Testis (tissue), 3 donors: ENCODE results near the gene CAV3. TPM values are rescaled to one million over a fixed set of nuclear protein-coding genes. Genes with fewer than 3 reads are reported as not detected.
A peak's percentile ranks its signal among the peaks of the same experiment; 100 is the strongest.

Source experiments
- DNase-seq: peaks from one replicate; pipeline ENCODE4 v3.0.0-alpha.2; 2019
- H3K27ac ChIP-seq, 2 donors: fragments of 200-600 bp; sonication (generic); one replicate each; pipeline ENCODE4 v1.5.1; 2019
- H3K27me3 ChIP-seq: fragments of 200-600 bp; sonication (generic); one replicate; pipeline ENCODE4 v1.5.1; 2019
- H3K36me3 ChIP-seq: fragments of 200-600 bp; sonication (generic); one replicate; pipeline ENCODE4 v1.5.1; 2017; ENCODE audit warnings: low read depth; ENCODE audit errors: missing control alignments
- H3K4me1 ChIP-seq: fragments of 200-600 bp; sonication (generic); one replicate; pipeline ENCODE4 v1.5.1; 2019
- H3K4me3 ChIP-seq, 2 donors: fragments of 200-600 bp; sonication (generic); one replicate each; pipeline ENCODE4 v1.5.1; 2017 to 2019
- H3K9me3 ChIP-seq: fragments of 200-600 bp; sonication (generic); one replicate; pipeline ENCODE4 v1.5.1; 2017
- POLR2A ChIP-seq: fragments of 450-650 bp; IDR thresholded peaks from one replicate; pipeline ENCODE4 v1.6.1; 2017; ENCODE audit warnings: antibody characterized with exemption, mild to moderate bottlenecking, moderate library complexity
- WGBS, 2 donors: methylation state at CpG; one replicate each; pipeline ENCODE4 v1.1.5; 2018; 5-methylcytosine and 5-hydroxymethylcytosine counted together
- intact Hi-C: fragments of 100-400 bp; cut with DNase I; formaldehyde crosslinking; loops from one replicate; pipeline ENCODE4 v1.15.1; 2023; ENCODE audit warnings: low total_unique reads
- polyA plus RNA-seq: library from polyadenylated mRNA; stranded (reverse); fragments of 350-450 nt; fragmentation: Illumina TruSeq; extraction: RNeasy Lipid Tissue Mini Kit (QIAGEN cat#74804); gene quantifications from one replicate; pipeline ENCODE4 v1.2.3, GENCODE V29; 2014; ENCODE audit warnings: low read depth, low replicate concordance; ENCODE audit not compliant: insufficient read depth
- total RNA-seq, 2 donors: library from RNA; depleted of rRNA; stranded (reverse); fragments of >200 nt; gene quantifications; one replicate each; pipeline ENCODE4 v1.2.3, GENCODE V29; 2016
- TF ChIP-seq, protein P1 (sequence below), 3 experiments: fragments of 450-650 bp in 2 of 3; fragments of 200-600 bp in 1 of 3; sonication (generic) in 1 of 3; IDR thresholded peaks; one replicate each; pipeline ENCODE4 v1.5.1; 2016 to 2019; ENCODE audit warnings: antibody characterized with exemption in 3 of 3, mild to moderate bottlenecking in 2 of 3, moderate library complexity in 1 of 3

Gene CAV3
- total and polyA plus RNA-seq, 3 donors from 2014 or later = 1.3 TPM; not detected in 2

DNA sequence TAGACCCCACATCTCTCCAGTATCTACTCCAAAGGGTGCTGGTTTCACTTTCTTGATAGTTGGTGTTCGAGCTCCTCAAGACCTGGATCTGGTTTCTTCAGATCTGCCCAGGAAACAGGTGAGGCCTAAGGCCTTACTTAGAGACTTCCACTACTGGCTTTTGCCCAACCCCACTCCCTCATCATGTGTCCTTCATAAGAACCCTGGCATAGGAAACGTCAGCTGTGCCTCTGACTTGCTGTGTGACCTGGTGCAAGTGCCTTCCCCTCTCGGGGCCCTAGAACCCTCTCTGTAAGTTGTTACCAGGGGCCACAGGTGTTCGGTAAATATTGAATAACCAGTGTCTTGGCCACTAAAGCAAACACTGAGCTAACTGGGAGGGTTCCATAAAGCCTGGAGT lies 31.9 kb downstream of the CAV3 start:
- Histone ChIP-seq H3K27me3 (no peaks in the 10 kb centered on the region), H3K36me3 (no peaks in the 10 kb centered on the region), H3K9me3 (no peaks in the 10 kb centered on the region), H3K27ac (no peak overlapping the region), H3K4me1 (peaks cover 13% of the 10 kb centered on the region), H3K4me3 (no peak overlapping the region)
- TF ChIP-seq, protein P1, sequence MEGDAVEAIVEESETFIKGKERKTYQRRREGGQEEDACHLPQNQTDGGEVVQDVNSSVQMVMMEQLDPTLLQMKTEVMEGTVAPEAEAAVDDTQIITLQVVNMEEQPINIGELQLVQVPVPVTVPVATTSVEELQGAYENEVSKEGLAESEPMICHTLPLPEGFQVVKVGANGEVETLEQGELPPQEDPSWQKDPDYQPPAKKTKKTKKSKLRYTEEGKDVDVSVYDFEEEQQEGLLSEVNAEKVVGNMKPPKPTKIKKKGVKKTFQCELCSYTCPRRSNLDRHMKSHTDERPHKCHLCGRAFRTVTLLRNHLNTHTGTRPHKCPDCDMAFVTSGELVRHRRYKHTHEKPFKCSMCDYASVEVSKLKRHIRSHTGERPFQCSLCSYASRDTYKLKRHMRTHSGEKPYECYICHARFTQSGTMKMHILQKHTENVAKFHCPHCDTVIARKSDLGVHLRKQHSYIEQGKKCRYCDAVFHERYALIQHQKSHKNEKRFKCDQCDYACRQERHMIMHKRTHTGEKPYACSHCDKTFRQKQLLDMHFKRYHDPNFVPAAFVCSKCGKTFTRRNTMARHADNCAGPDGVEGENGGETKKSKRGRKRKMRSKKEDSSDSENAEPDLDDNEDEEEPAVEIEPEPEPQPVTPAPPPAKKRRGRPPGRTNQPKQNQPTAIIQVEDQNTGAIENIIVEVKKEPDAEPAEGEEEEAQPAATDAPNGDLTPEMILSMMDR (IDR thresholded peaks at IDR 0.05) = no peak
- no peak for TF ChIP-seq POLR2A
- intact Hi-C loops = no loop called here
- 71 to 81% methylated on average over 4 of the region's 4 CpGs for WGBS, 2 donors
- DNase-seq = no peak

DNA sequence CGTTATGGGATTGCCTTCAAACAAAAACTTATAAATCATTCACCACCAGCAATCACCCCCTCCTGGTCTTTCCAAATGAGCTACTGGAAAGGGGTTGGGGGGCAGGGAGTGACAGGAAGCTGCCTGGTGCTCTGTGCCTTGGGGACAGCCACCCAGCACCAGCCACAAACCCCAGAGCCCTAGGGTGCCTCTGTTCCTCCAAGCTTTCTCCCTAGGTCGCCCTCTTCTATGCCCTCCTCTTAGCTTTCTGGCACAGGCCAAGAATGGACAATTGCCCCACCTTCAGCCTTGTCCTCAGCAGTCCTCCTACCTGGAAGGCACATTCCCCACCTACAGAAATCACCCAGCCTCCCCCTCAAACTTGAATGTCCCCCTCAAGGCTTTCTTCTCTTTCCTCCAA lies 32.5 kb downstream of the CAV3 start:
- Histone ChIP-seq H3K9me3 (no peaks in the 10 kb centered on the region), H3K4me1 (peaks cover 13% of the 10 kb centered on the region), H3K36me3 (no peaks in the 10 kb centered on the region), H3K27ac (no peak overlapping the region), H3K27me3 (no peaks in the 10 kb centered on the region), H3K4me3 (no peak overlapping the region)
- 86 to 92% methylated on average over 2 of the region's 2 CpGs for WGBS, 2 donors
- intact Hi-C loops = no loop called here
- DNase-seq = no peak
- TF ChIP-seq POLR2A = no peak
- TF ChIP-seq, protein P1 (IDR thresholded peaks at IDR 0.05) = no peak

DNA sequence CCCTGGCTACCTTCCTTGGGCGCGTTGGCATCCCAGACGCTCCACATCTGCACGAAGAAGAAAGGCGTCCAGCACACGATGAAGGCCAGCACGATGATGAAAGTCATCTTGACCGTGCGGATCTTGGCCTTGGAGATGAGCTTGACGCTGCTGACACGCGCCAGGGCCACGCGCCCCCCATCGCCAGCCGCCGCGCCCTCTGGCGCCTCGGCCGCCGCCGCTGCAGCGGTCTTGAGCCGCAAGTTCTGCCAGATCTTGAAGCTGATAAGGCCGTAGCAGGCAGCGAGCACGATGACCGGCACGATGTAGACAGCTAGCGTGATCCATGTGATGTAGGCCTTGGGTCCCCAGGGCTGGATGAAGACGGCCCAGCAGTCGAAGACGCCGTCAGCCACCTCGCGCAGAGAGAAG lies 33.7 kb downstream of the CAV3 start:
- Histone ChIP-seq H3K36me3 (no peaks in the 10 kb centered on the region), H3K4me3 (no peak overlapping the region), H3K9me3 (no peaks in the 10 kb centered on the region), H3K27me3 (no peaks in the 10 kb centered on the region), H3K27ac (no peak overlapping the region), H3K4me1 (peaks cover 13% of the 10 kb centered on the region)
- 34 to 35% methylated on average over 31 to 37 of the region's 37 CpGs for WGBS, 2 donors
- intact Hi-C loops = no loop called here
- no peak for DNase-seq
- TF ChIP-seq POLR2A = no peak
- TF ChIP-seq, protein P1 (IDR thresholded peaks at IDR 0.05) = no peak

DNA sequence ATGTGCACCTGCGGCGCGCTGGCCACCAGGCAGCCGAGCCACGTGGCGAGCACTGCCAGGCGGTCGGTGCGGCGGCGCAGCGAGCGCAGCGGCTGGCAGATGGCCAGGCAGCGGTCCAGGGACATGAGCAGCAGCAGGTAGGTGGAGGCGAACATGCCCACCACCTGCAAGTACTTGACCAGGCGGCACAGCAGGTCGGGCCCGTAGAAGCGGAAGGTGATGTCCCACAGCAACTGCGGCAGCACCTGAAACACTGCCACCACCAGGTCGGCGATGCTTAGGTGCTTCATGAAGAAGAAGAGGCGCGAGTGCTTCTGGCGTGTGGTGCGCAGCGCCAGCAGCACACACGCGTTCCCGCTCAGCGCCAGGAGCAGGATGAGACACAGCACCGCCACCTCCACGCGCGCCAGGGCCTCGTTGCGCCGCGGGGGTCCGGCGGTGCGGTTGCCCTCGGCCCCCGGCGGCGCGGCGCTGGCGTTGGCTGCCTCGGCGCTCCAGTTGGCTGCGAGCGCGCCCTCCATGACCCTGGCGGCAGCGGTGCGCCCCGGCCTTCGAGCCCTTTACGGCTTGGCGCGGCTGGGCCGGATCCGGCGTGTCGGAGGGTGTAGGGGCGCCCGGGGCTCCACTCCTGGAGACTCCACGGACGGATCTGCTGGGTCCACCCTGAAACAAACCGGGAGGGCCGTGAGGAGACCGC lies 34.2 kb downstream of the CAV3 start:
- H3K9me3 ChIP-seq = no peaks in the 10 kb centered on the region
- no peaks in the 10 kb centered on the region for H3K36me3 ChIP-seq
- H3K4me3 ChIP-seq = no peak overlapping the region
- intact Hi-C loops = no loop called here
- 0 to 5% methylated on average over 20 to 43 of the region's 74 CpGs for WGBS, 2 donors
- DNase-seq = peak; percentile 43
- no peaks in the 10 kb centered on the region for H3K27me3 ChIP-seq
- TF ChIP-seq, protein P1 (IDR thresholded peaks at IDR 0.05) = no peak
- no peak for TF ChIP-seq POLR2A
- H3K4me1 ChIP-seq = peaks cover 13% of the 10 kb centered on the region
- H3K27ac ChIP-seq = no peak overlapping the region
